ENCODE results near the gene RAD21L1.

DNA sequence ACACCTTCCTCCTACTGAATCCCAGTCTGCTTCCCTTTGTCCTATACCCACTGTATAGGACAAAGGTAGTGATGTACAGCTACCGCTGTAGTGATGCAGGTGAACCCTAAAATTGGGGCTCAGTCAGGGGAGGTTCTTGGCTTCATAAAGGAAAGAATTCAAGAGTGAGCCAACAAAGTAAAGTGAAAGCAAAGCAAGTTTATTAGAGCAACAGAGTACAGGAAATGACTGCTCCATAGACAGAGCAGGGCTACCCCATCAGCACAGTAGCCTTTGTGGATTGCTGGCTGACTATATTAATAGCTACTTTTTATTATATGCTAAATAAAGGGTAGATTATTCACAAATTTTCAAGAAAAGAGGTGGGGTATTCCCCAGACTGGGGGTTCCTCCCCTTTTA lies 25.9 kb upstream of the RAD21L1 start:
- TF ChIP-seq, protein P1, sequence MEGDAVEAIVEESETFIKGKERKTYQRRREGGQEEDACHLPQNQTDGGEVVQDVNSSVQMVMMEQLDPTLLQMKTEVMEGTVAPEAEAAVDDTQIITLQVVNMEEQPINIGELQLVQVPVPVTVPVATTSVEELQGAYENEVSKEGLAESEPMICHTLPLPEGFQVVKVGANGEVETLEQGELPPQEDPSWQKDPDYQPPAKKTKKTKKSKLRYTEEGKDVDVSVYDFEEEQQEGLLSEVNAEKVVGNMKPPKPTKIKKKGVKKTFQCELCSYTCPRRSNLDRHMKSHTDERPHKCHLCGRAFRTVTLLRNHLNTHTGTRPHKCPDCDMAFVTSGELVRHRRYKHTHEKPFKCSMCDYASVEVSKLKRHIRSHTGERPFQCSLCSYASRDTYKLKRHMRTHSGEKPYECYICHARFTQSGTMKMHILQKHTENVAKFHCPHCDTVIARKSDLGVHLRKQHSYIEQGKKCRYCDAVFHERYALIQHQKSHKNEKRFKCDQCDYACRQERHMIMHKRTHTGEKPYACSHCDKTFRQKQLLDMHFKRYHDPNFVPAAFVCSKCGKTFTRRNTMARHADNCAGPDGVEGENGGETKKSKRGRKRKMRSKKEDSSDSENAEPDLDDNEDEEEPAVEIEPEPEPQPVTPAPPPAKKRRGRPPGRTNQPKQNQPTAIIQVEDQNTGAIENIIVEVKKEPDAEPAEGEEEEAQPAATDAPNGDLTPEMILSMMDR (IDR thresholded peaks at IDR 0.05) = no peak
- no peak for TF ChIP-seq POLR2A (IDR thresholded peaks at IDR 0.05)

Data from Peyer's patch (tissue), 4 donors.